Measurements from ENCODE around the gene S100A7A. TPM values are rescaled to one million over a fixed set of nuclear protein-coding genes. Genes with fewer than 3 reads are reported as not detected.

Gene S100A7A
- total RNA-seq, 5 donors from 2014 or later (not counting 1 experiment from before 2014, with no cell fraction given) = not detected

- ChIA-PET CTCF (no interaction called here), POLR2A (no interaction called here)
These were observed 29.3 kb upstream of the S100A7A start for GRCh38 chr1:153387001-153387400.

GRCh38 chr1:153387785-153388184, 28.5 kb upstream of the S100A7A start:
- Histone ChIP-seq H3K36me3 (ENCODE audit: control insufficient read depth in 2 of 2, extremely low read depth in 1 of 2, insufficient read depth in 1 of 2, low read length in 1 of 2) (no peaks in the 10 kb centered on the region), H3K4me3 (ENCODE audit: control insufficient read depth in 1 of 2, extremely low read depth in 1 of 2, low read length in 1 of 2) (no peak overlapping the region), H3K9me3 (no peaks in the 10 kb centered on the region), H3K27ac (ENCODE audit: low read length) (no peak overlapping the region), H3K4me1 (ENCODE audit: control insufficient read depth in 1 of 2, extremely low read depth in 1 of 2, insufficient read depth in 2 of 2, low read length in 2 of 2) (no peaks in the 10 kb centered on the region), H3K27me3 (replicated peaks in 1 of 2; ENCODE audit: control insufficient read depth in 2 of 2, extremely low read depth in 1 of 2, insufficient read depth in 2 of 2, low read length in 1 of 2) (peaks cover 0 to 17% of the 10 kb centered on the region in 2 experiments)
- Mint-ChIP-seq H3K4me1 (no peaks in the 10 kb centered on the region), H3K36me3 (no peaks in the 10 kb centered on the region), H3K27me3 (peaks cover 4 to 15% of the 10 kb centered on the region in 2 donors), H3K27ac (no peak overlapping the region), H3K9me3 (peaks cover 0 to 2% (median 0%) of the 10 kb centered on the region in 3 donors), H3K4me3 (no peak overlapping the region)
- CTCF ChIA-PET = no interaction called here
- ATAC-seq (replicated peaks in 1 of 4) (no peak), DNase-seq (no peak)
- WGBS (ENCODE audit: insufficient coverage) = no CpG with 5 or more reads among the region's 4 CpGs
- POLR2A ChIA-PET = no interaction called here

More at GRCh38 chr1:153387001-153387400, 29.3 kb upstream of the S100A7A start:
- Histone ChIP-seq H3K4me1 (ENCODE audit: control insufficient read depth in 1 of 2, extremely low read depth in 1 of 2, insufficient read depth in 2 of 2, low read length in 2 of 2) (no peaks in the 10 kb centered on the region), H3K27me3 (replicated peaks in 1 of 2; ENCODE audit: control insufficient read depth in 2 of 2, extremely low read depth in 1 of 2, insufficient read depth in 2 of 2, low read length in 1 of 2) (peaks cover 0 to 17% of the 10 kb centered on the region in 2 experiments), H3K27ac (ENCODE audit: low read length) (no peak overlapping the region), H3K4me3 (ENCODE audit: control insufficient read depth in 1 of 2, extremely low read depth in 1 of 2, low read length in 1 of 2) (no peak overlapping the region), H3K9me3 (no peaks in the 10 kb centered on the region), H3K36me3 (ENCODE audit: control insufficient read depth in 2 of 2, extremely low read depth in 1 of 2, insufficient read depth in 1 of 2, low read length in 1 of 2) (no peaks in the 10 kb centered on the region)
- ATAC-seq (replicated peaks in 1 of 4) = no peak
- Mint-ChIP-seq H3K36me3 (no peaks in the 10 kb centered on the region), H3K4me3 (no peak overlapping the region), H3K9me3 (peaks cover 7 to 8% (median 7%) of the 10 kb centered on the region in 3 donors), H3K4me1 (no peaks in the 10 kb centered on the region), H3K27ac (no peak overlapping the region), H3K27me3 (peaks cover 9 to 16% of the 10 kb centered on the region in 2 donors)
- 100% methylated on average over 1 of the region's 4 CpGs for WGBS (ENCODE audit: insufficient coverage)
- no peak for DNase-seq

- DNase-seq (no peak), ATAC-seq (replicated peaks in 1 of 4) (no peak)
- Mint-ChIP-seq H3K9me3 (no peaks in the 10 kb centered on the region), H3K36me3 (no peaks in the 10 kb centered on the region), H3K27ac (no peak overlapping the region), H3K4me1 (no peaks in the 10 kb centered on the region), H3K27me3 (peaks cover 9 to 22% of the 10 kb centered on the region in 2 donors), H3K4me3 (no peak overlapping the region)
- WGBS (ENCODE audit: insufficient coverage) = no CpG with 5 or more reads among the region's 1 CpG
- ChIA-PET POLR2A (no interaction called here), CTCF (no interaction called here)
- Histone ChIP-seq H3K27ac (ENCODE audit: low read length) (no peak overlapping the region), H3K4me3 (ENCODE audit: control insufficient read depth in 1 of 2, extremely low read depth in 1 of 2, low read length in 1 of 2) (no peak overlapping the region), H3K4me1 (ENCODE audit: control insufficient read depth in 1 of 2, extremely low read depth in 1 of 2, insufficient read depth in 2 of 2, low read length in 2 of 2) (no peaks in the 10 kb centered on the region), H3K27me3 (replicated peaks in 1 of 2; ENCODE audit: control insufficient read depth in 2 of 2, extremely low read depth in 1 of 2, insufficient read depth in 2 of 2, low read length in 1 of 2) (peaks cover 0 to 25% of the 10 kb centered on the region in 2 experiments), H3K36me3 (ENCODE audit: control insufficient read depth in 2 of 2, extremely low read depth in 1 of 2, insufficient read depth in 1 of 2, low read length in 1 of 2) (no peaks in the 10 kb centered on the region), H3K9me3 (no peaks in the 10 kb centered on the region)
These were observed 26.9 kb upstream of the S100A7A start for GRCh38 chr1:153389401-153389800.

GRCh38 chr1:153389973-153390879, 26.1 kb upstream of the S100A7A start:
- 66% methylated on average over 10 of the region's 17 CpGs for WGBS (ENCODE audit: insufficient coverage)
- Mint-ChIP-seq H3K27me3 (peaks cover 11 to 23% of the 10 kb centered on the region in 2 donors), H3K9me3 (no peaks in the 10 kb centered on the region), H3K36me3 (no peaks in the 10 kb centered on the region), H3K4me1 (no peaks in the 10 kb centered on the region), H3K27ac (no peak overlapping the region), H3K4me3 (no peak overlapping the region)
- Histone ChIP-seq H3K27ac (ENCODE audit: low read length) (no peak overlapping the region), H3K27me3 (replicated peaks in 1 of 2; ENCODE audit: control insufficient read depth in 2 of 2, extremely low read depth in 1 of 2, insufficient read depth in 2 of 2, low read length in 1 of 2) (peaks cover 0 to 31% of the 10 kb centered on the region in 2 experiments), H3K4me3 (ENCODE audit: control insufficient read depth in 1 of 2, extremely low read depth in 1 of 2, low read length in 1 of 2) (no peak overlapping the region), H3K36me3 (ENCODE audit: control insufficient read depth in 2 of 2, extremely low read depth in 1 of 2, insufficient read depth in 1 of 2, low read length in 1 of 2) (no peaks in the 10 kb centered on the region), H3K4me1 (ENCODE audit: control insufficient read depth in 1 of 2, extremely low read depth in 1 of 2, insufficient read depth in 2 of 2, low read length in 2 of 2) (no peaks in the 10 kb centered on the region), H3K9me3 (no peaks in the 10 kb centered on the region)
- ChIA-PET POLR2A (no interaction called here), CTCF (no interaction called here)
- no peak for DNase-seq
- ATAC-seq (replicated peaks in 1 of 4) = no peak

- Histone ChIP-seq H3K27ac (ENCODE audit: low read length) (no peak within 1 kb of the TSS), H3K36me3 (ENCODE audit: control insufficient read depth in 2 of 2, extremely low read depth in 1 of 2, insufficient read depth in 1 of 2, low read length in 1 of 2) (no peaks in the 10 kb centered on the region), H3K4me1 (ENCODE audit: control insufficient read depth in 1 of 2, extremely low read depth in 1 of 2, insufficient read depth in 2 of 2, low read length in 2 of 2) (no peaks in the 10 kb centered on the region), H3K4me3 (ENCODE audit: control insufficient read depth in 1 of 2, extremely low read depth in 1 of 2, low read length in 1 of 2) (no peak within 1 kb of the TSS), H3K27me3 (replicated peaks in 1 of 2; ENCODE audit: control insufficient read depth in 2 of 2, extremely low read depth in 1 of 2, insufficient read depth in 2 of 2, low read length in 1 of 2) (peaks cover 0 to 40% of the 10 kb centered on the region in 2 experiments), H3K9me3 (no peaks in the 10 kb centered on the region)
- 80% methylated on average over 4 of the region's 7 CpGs for WGBS (ENCODE audit: insufficient coverage)
- Mint-ChIP-seq H3K9me3 (no peaks in the 10 kb centered on the region), H3K27ac (no peak within 1 kb of the TSS), H3K4me1 (no peaks in the 10 kb centered on the region), H3K36me3 (no peaks in the 10 kb centered on the region), H3K4me3 (no peak within 1 kb of the TSS), H3K27me3 (peaks cover 16 to 30% of the 10 kb centered on the region in 2 donors)
- peak in 1 of 35 experiments; percentile 22 for DNase-seq
- no peak for ATAC-seq (replicated peaks in 1 of 4)
- POLR2A ChIA-PET = no interaction called here
- CTCF ChIA-PET = no interaction called here
These were observed 25.2 kb upstream of the S100A7A start, which contains the start of gene S100A8 for GRCh38 chr1:153390938-153391710. Gene S100A8, minus strand, starts transcription at chr1:153391073. Its CDS starts 538 bp downstream, at chr1:153390535.

- Histone ChIP-seq H3K27me3 (replicated peaks in 1 of 2; ENCODE audit: control insufficient read depth in 2 of 2, extremely low read depth in 1 of 2, insufficient read depth in 2 of 2, low read length in 1 of 2) (peaks cover 0 to 50% of the 10 kb centered on the region in 2 experiments), H3K9me3 (no peaks in the 10 kb centered on the region), H3K4me3 (ENCODE audit: control insufficient read depth in 1 of 2, extremely low read depth in 1 of 2, low read length in 1 of 2) (no peak overlapping the region), H3K36me3 (ENCODE audit: control insufficient read depth in 2 of 2, extremely low read depth in 1 of 2, insufficient read depth in 1 of 2, low read length in 1 of 2) (no peaks in the 10 kb centered on the region), H3K4me1 (ENCODE audit: control insufficient read depth in 1 of 2, extremely low read depth in 1 of 2, insufficient read depth in 2 of 2, low read length in 2 of 2) (no peaks in the 10 kb centered on the region), H3K27ac (ENCODE audit: low read length) (no peak overlapping the region)
- no peak overlapping the region for H3K4me3 Mint-ChIP-seq
- ATAC-seq (replicated peaks in 1 of 4) (no peak), DNase-seq (no peak)
- H3K27me3 Mint-ChIP-seq = peaks cover 26 to 37% of the 10 kb centered on the region in 2 donors
- H3K4me1 Mint-ChIP-seq = no peaks in the 10 kb centered on the region
- ChIA-PET POLR2A (no interaction called here), CTCF (no interaction called here)
- no peak overlapping the region for H3K27ac Mint-ChIP-seq
- no CpG with 5 or more reads among the region's 3 CpGs for WGBS (ENCODE audit: insufficient coverage)
- H3K9me3 Mint-ChIP-seq = no peaks in the 10 kb centered on the region
- no peaks in the 10 kb centered on the region for H3K36me3 Mint-ChIP-seq
These were observed 24.1 kb upstream of the S100A7A start for GRCh38 chr1:153392258-153392657.

Data from T-cell (primary cell).